ENCODE results near the gene DCC.
"Not testable (repeated sequence)": the region's sequence is repeated elsewhere in the genome, so short reads cannot be mapped to it uniquely, and the experiment has no call there.

The DCC gene

DNA sequence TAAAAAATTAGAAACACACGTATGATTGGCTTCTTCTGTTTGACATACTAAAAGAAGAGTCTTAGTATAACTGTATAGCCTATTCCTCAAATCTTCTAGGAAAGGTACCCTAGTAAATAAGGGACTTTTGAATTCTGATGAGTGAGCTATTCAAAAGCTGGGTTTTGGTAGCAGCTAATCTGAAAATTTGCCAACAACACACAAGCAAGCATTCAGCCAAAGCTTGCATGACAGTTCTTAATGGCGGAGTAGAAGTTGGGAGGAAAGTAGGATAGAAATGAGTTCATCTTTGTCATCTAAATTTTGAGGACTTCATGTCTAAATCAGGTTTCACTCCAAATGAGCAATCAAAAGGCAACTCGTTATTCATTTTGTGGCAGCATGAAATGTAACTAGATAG is 1071.5 kb downstream of the DCC start:
- DNase-seq (ENCODE audit: low spot score) = no peak

DNA sequence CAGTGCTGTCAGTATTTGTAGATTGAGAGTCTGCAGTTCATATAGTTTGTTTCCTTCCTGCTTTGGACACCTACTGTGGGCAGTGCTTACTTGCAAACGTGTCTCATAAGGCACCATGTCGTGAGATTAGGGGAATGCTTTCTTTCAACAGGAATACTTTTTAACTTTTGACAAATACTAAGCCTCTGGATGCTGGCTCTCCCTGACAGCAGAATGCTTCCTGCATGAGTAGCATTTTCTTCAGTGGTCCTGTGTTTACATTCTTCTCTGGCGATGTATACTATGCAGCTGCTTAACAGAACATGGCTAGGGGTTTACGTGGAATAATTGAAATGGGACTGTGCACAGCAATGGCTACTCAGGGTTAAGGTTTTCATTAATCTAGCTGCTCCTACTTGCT is 1077.0 kb downstream of the DCC start:
- no peak for DNase-seq (ENCODE audit: low spot score)

DNA sequence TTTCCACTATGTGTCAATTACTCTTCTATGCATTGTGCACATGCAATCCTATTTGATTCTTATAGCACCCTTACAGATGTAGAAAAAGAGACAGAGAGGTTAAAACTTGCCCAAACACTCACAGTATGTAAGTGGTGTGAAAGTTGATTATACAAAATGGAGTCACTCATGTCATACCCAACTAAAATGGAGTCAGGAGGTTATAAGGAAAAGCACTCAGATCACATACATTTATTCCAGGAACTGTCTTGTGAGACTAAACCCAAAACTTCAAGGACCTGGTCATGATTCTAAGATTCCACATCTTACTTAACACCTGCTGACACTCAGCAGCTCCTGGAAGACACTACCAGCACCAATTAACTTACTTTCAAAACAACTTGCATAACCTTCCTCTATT is 1081.9 kb downstream of the DCC start:
- no peak for DNase-seq (ENCODE audit: low spot score)

DNA sequence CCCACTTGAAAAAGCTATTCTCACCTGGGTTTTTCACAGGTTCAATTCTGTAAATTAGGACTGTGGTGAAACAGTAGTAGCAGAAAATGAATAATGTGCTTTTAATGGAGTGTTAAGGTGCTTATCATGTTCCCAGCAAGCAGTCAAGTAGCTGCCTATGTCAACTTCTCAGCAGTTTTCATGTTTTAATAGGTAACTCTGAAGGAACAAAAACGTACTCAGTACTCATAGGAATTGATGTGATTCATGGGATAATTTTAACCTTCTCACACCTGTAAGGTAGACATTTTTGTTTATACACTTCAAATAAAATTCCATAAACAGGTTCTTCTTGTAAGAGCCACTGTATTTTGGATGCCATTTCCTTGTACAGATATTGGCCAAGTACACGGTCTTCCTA is 1082.9 kb downstream of the DCC start:
- no peak for DNase-seq (ENCODE audit: low spot score)

DNA sequence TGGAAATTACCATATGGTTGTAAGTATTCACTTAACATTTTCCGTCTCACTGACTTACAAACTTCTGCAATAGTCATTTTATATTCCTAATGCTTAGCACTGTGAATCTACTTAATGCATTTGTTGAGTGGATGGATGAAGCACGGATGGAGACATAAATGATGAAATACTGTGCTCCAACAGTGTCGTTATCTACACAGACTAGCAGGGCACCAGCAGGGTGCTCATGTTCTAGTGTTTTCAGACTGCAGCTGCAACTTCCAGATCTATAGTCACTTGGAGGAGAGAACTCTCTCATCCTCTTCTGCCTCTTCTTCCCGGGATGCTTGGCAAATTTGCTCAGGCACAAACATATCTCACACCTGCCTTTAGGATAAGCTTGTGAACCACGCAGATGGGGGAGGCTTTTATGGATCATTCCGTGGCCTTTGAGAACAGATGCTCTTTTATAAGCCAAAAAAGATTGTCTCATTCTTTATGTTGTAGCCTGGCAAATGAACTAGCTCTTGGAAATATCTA is 1086.7 kb downstream of the DCC start:
- no peak for DNase-seq (ENCODE audit: low spot score)

DNA sequence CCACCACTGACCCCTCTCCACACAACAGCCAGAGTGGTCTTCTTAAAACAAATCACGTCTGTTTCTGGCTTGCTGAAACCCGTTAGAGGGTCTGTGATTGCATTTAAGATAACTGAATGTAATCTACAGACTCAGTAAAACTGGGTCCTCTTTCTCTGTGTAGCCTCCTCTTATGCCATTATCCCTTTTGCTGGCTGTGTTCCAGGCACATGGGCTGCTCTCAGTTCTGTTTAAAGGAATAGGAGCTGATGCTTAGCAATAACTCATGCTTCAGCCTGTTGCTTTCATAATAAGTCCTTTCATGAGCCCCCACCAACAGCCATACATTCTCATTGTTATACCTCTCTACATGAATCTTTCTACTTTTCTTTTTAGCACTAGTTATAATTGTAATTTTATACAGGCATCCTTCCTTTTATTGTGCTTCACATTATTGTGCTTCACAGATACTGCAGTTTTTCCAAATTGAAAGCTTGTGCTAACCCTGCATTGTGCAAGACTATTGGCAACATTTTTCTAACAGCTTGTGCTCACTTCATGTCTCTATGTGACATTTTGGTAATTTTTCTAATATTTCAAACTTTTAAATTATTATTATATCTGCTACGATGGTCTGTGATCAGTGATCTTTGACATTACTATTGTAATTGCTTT is 1101.9 kb downstream of the DCC start:
- no peak for DNase-seq (ENCODE audit: low spot score)

DNA sequence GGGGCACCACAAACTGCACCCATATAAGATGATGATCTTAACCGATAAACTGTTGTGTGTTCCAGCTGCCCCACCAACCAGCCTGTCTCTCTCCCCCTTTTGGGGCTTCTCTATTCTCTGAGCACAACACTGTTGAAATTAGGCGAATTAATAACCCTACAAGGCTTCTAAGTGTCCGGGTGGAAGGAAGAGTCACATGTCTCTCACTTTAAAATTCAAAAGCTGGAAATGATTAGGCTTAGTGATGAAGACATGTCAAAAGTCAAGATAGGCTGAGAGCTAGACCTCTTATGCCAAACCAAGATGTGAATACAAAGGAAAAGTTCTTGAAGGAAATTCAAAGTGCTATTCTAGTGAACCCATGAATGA is 1102.4 kb downstream of the DCC start:
- no peak for DNase-seq (ENCODE audit: low spot score)

DNA sequence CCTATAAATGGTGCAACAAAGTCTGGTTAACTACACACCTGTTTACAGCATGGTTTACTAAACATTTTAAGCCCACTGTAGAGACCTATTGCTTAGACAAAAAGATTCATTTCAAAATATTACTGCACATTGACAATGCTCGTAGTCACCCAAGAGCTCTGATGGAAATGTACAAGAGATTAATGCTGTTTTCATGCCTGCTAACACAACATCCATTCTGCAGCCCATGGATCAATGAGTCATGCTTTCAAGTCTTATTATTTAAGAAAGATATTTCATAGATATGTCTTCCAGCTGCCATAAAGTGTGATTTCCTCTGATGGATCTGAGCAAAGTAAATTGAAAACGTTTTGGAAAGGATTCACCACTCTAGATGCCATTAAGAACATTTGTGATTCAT is 1103.3 kb downstream of the DCC start:
- no peak for DNase-seq (ENCODE audit: low spot score)

DNA sequence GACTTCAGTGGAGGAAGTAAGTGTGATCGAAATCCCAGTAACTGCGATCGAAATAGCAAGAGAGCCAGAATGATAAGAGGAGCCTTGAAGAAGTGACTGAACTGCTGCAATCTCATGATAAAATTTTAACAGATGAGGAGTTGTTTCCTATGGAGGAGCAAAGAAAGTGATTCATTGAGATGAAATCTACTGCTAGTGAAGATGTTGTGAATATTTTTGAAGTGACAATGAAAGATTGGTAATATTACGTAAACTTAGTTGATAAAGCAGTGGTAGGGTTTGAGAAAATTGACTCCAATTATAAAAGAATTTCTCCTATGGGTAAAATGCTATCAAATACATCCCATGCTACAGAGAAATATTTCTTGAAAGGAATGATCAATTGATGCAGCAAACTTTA is 1103.8 kb downstream of the DCC start:
- DNase-seq (ENCODE audit: low spot score) = no peak

DNA sequence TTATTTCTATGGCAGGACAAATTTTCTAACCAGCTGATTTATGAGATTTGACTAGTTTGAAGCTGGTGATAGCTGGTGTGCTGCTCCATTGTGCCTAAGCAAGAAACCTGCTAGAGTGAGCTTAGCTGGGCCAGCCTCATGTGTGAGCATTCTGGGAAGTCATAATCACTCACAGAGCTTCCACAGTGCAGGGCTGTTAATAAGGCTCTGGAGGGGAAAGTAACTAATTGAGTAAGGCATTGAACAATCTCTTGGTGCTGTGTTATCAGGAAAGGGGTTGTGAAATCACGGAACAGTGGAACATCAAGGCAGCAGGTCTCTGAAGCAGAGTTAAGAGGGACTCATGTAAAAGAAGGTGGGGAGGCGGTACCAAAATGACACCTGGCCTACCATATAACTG is 1111.9 kb downstream of the DCC start:
- no peak for DNase-seq (ENCODE audit: low spot score)

DNA sequence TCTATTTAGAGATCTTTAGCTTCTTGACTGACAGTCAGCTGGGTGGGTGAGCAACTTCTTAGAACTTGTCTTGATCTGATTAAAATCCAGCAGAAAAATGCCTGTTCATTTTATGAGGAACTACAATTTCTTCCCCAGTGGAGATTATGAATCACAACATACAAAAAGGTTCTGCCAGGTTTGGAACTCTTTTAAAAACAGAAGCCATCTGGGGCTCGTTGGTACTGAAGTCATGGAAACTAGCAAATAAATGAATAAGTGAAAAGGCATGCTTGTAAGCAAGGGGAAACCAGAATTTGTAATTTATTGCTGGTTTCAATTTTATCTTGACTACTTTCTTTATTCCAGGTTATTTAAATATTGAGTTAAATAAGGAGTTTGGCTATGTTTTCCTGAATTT is 1117.1 kb downstream of the DCC start:
- DNase-seq (ENCODE audit: low spot score) = no peak

DNA sequence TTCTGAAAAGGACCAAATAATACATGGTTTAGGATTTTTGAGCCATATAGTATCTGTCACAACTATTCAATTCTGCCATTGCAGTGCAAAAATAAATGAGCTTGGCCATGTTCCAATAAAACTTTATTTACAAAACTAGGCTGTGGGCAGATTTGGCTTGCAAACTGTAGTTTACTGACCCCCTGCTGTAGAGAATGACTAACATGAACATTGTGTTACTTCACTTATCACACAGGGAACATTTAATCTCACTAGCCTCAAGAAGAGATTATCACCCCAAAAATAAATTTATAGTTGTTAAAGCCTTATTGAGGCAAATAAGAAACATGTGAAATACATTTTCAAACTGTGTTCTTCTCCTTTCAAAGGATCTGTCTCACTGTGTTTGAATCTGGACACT is 1118.3 kb downstream of the DCC start:
- no peak for DNase-seq (ENCODE audit: low spot score)

DNA sequence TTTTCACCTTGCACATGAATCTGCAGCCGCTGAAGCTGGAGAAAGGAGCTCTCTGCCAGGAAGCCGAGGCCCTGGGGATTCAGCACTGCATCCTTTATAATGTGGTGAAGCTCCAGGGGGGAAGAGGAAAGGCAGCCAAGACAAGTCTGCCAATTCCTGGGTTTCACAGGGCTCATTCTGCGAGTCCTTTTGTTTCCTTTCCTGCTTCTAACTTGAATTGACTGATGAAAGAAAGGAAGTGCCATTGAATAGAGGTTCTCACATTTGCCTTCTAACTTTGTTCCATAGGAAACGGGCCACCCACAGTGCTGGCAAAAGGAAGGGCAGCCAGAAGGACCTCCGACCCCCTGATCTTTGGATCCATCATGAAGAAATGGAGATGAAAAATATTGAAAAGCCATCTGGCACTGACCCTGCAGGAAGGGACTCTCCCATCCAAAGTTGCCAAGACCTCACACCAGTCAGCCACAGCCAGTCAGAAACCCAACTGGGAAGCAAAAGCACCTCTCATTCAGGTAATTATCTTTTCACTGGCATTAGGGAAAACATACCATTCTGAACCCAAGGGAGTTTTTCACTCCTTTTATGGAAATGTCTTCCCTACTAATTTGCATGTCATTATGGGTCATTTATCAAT is 1119.1 kb downstream of the DCC start:
- DNase-seq (ENCODE audit: low spot score) = no peak

DNA sequence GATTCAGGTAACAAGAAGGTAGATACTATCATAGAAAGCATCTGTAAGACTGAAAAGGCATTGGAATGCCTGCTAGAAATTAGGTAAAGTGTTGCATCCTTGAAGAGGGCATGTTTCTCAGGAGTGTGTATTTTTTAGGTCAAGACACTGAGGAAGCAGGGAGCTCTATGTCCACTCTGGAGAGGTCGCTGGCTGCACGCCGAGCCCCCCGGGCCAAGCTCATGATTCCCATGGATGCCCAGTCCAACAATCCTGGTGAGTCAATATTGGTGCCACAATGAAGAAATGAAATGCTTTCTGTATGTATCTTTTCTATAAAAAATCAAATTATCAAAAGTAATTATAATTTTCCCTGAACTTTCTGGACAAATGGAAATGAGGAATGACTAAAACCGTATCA is 1127.8 kb downstream of the DCC start:
- no peak for DNase-seq (ENCODE audit: low spot score)

DNA sequence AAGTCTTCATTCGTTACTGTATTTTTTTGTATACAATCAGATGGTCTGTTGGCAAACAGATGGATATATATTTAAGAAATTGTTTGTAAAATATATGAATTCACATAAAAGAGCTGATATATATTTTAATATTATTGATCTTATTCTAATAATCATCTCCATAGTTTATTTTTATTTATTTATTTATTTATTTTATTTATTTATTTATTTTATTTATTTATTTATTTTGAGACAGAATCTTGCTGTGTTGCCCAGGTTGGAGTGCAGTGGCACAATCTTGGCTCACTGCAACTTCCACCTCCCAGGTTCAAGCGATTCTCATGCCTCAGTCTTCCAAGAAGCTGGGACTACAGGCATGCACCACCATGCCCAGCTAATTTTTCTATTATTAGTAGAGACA is 1128.2 kb downstream of the DCC start:
- not testable (repeated sequence) for DNase-seq (ENCODE audit: low spot score)

DNA sequence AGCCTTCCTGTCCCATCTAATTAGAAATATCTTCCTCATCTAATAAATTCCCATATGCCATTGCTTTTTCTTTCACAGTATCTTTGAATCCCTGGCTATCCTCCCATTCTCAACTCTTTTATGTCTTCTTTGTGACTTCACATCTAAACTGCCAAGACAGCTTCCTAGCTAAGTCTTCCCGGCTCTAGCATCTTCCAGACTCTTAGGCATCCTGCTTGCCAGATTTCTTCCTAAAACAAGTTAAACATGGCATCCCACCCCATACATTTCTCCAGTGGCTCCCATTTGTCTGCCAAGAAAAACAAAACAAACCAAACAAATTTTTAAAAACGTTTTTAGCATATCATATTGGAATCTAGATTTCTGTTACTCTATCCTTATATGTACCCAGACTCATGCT is 1132.5 kb downstream of the DCC start:
- DNase-seq (ENCODE audit: low spot score) = no peak

DNA sequence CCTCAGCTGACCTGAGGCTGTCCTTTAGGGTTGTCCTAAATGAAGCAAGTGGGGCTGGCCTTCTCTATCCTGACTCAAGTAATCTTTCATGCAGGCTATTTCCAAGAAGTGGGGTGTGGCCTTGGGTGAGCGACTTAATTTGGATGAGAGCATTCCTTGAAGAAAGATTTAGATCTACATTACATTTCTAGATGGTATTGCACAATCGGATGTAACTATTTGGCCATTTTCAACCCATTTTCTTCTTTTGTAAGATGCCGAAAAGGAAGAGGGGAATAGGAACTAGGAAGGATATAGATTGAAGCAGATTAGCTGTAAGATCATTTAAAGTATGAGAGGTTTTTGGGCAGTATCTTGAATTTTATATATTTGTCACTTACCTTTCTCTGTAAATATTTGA is 1138.2 kb downstream of the DCC start:
- DNase-seq (ENCODE audit: low spot score) = no peak

DNA sequence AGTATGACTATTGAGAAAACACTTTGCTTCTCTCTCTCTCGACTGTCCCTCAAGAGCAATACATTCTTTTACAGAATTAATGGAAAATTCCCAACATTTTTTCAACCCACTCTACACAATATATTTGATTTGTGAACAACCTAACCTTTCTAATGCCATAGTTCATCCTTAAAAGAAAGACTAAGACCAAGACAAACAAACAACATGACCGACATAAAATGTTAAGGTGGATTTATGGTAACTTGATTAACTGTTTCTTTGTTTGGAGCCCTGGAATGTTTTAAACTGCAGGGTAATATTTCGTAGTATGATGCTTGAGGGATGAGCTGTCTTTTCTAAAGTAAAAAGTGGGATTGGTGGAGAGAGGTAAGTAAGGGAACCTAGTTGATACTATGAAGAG is 1146.3 kb downstream of the DCC start:
- no peak for DNase-seq (ENCODE audit: low spot score)

DNA sequence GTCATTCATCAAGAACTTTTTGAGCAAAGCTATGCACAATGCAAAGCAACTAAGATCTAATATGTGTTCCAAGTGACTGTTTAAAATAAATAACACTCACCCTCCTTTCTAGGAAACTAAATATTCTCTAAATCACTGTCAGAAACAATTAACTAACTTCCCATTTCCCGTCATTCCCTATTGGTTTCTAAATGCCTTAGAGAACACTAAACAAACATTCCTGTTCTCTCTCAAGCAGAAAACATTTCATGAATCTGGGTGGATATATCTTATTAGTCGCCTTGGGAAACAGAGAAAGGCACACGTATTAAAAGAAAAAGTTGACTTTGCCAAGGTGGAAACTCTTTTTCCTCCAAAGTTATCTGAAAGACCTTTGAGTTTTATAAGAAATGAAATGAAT is 1149.3 kb downstream of the DCC start:
- DNase-seq (ENCODE audit: low spot score) = no peak

DNA sequence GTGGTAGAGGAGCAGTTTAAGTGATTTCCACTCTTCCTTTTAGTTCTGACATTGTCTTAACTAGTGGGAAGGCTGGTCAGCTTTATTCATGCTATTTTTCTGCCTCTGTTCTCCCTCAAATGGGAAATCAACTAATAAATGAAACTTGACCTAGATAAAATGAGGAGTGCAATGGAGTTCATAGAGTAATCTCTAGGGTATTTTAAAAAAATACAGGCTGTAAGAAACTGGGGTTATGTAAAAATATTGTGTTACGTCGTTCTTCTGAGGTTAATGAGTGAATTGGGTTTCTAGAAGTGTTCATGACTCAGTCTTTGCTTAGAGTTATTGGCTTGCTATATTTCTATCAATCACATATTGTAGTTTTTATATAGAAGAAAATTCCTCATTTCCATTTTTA is 1150.0 kb downstream of the DCC start:
- no peak for DNase-seq (ENCODE audit: low spot score)

DNA sequence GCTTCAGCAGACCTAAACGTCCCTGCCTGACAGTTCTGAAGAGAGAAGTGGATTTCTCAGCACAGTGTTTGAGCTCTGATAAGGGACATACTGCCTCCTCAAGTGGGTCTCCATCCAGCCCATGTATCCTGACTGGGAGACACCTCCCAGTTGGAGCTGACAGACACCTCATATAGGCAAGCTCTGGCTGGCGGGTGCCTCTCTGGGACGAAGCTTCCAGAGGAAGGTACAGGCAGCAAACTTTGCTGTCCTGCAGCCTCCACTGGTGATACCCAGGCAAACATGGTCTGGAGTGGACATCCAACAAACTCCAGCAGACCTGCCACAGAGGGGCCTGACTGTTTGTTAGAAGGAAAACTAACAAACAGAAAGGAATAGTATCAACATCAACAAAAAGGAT is 1156.0 kb downstream of the DCC start:
- DNase-seq (ENCODE audit: low spot score) = no peak

DNA sequence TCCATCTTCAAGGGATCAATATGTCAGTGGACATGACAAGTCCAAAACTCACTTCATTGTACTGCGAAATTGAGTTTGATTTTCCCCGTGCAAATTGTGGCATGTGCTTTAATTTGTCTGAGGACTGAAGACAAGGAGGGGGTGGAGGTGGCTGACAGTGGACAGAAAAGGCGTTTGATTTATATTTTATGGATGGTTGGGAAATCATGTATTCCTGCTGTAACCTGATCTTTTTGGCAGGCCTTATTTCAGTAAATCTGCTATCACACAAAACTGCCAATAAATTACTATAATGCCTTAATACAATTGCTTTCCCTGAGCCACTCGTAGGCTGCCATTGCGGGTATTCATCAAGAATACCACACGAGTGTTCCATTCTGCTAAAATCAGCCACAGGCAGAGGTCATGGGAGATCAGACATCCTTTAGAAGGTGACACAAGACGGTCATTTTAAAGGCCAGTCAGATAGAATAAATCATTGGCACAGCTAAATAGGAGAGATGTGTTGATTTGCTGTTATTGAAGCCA is 1164.0 kb downstream of the DCC start:
- no peak for DNase-seq (ENCODE audit: low spot score)

DNA sequence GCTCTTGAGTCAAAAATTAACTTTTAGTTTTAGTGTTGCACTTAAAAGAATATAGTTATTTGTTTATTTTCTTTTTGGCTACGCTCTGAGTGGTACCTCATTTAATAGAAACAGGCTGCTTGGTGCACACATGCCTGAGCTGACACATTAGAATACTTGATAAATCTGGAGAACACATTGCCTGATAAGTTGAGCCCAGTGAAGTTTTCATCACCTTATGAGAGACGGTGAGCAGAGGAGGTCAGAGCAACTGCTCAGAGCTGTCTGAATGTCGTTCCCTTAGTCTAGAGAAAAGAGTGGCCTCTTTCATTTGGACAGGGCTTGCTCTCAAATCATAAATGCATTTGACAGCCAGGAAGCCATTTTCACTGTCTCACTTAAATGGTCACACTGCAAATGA is 1168.5 kb downstream of the DCC start:
- no peak for DNase-seq (ENCODE audit: low spot score)

DNA sequence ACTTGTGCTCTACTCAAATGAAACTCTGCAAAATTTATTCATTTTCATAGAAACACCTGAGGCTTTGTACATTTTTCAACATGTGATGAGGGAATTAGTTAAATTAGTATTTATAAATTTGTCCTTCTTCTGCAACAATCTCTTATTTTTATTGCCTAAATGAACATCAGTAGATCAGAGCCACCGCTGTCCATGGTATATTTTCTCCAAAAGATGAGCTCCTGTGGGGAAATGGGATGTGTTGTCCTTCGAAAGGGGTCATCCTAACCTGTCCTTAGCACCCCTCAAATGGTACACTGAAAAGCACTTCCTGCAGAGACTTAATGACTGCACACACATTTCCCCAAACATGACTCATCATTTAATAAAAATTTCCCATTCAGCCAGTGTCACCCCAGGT is 1169.9 kb downstream of the DCC start:
- DNase-seq (ENCODE audit: low spot score) = no peak
